H1 (cell line): ENCODE results near the gene BAD. TPM values are rescaled to one million over a fixed set of nuclear protein-coding genes. Genes with fewer than 3 reads are reported as not detected.

ENCODE experiments used
- CTCF ChIA-PET: fragments of 300-600 bp; sonication (Branson Sonifier 250); formaldehyde crosslinking; loops from one replicate; lab custom pipeline; 2021; ENCODE audit not compliant: partially characterized antibody; lab: Charles Lee
- POLR2A ChIA-PET: fragments of 300-600 bp; sonication (Branson Sonifier 250); formaldehyde crosslinking; loops from one replicate; lab custom pipeline; 2021; ENCODE audit warnings: inconsistent platforms; ENCODE audit not compliant: partially characterized antibody; lab: Charles Lee
- DNase-seq, 2 experiments: peaks; one replicate each; pipeline versions ENCODE4 v3.0.0 to v3.0.0-alpha.2; 2010 to 2022; ENCODE audit warnings: low spot score in 2 of 2, low read depth in 1 of 2, mixed read lengths in 1 of 2
- FAIRE-seq: peaks from 2 replicates; lab custom pipeline; 2011; peaks lifted over from hg19 to GRCh38; lab: Jason Lieb, UNC
- H2AFZ ChIP-seq: 2 replicates; pipeline ENCODE4 v1.8.1; 2012; ENCODE audit warnings: low read length, inconsistent platforms
- H2AK5ac ChIP-seq: 2 replicates; pipeline ENCODE4 v1.6.1; 2013; ENCODE audit warnings: low read depth, low read length
- H2BK120ac ChIP-seq: replicated peaks from 2 replicates; pipeline ENCODE3; 2013; ENCODE audit warnings: low read depth, low read length, inconsistent platforms
- H2BK12ac ChIP-seq: 2 replicates; pipeline ENCODE4 v1.6.1; 2013; ENCODE audit warnings: low read depth, low read length
- H2BK15ac ChIP-seq: 2 replicates; pipeline ENCODE4 v1.6.1; 2013; ENCODE audit warnings: low read length
- H2BK20ac ChIP-seq: 2 replicates; pipeline ENCODE4 v1.6.1; 2013; ENCODE audit warnings: low read length
- H2BK5ac ChIP-seq: 2 replicates; pipeline ENCODE4 v1.6.1; 2013; ENCODE audit warnings: low read depth, low read length
- H3K14ac ChIP-seq: 2 replicates; pipeline ENCODE4 v1.6.1; 2013; ENCODE audit warnings: inconsistent platforms; ENCODE audit not compliant: insufficient read length
- H3K18ac ChIP-seq: 2 replicates; pipeline ENCODE4 v1.6.1; 2013; ENCODE audit warnings: low read length; ENCODE audit errors: extremely low read depth
- H3K23ac ChIP-seq: 2 replicates; pipeline ENCODE4 v1.6.1; 2013; ENCODE audit warnings: inconsistent platforms; ENCODE audit not compliant: insufficient read length
- H3K23me2 ChIP-seq: 2 replicates; pipeline ENCODE4 v1.6.1; 2013; ENCODE audit warnings: low read depth, low read length
- H3K27ac ChIP-seq: 2 replicates; pipeline ENCODE4 v1.6.1; 2011; ENCODE audit warnings: low read depth, low read length, inconsistent platforms
- H3K27me3 ChIP-seq, 4 experiments: replicated peaks in 1 of 4; 1 replicate in 1 of 4; 2 replicates in 3 of 4; pipeline versions ENCODE4 v1.6.1 to v1.8.1; 2011 to 2013; ENCODE audit warnings: low read length in 3 of 4, mild to moderate bottlenecking in 3 of 4, inconsistent platforms in 2 of 4, mixed read lengths in 2 of 4, moderate library complexity in 1 of 4; ENCODE audit not compliant: control insufficient read depth in 3 of 4, insufficient read depth in 3 of 4; ENCODE audit errors: extremely low read depth in 1 of 4
- H3K36me3 ChIP-seq, 4 experiments: 2 replicates each; pipeline versions ENCODE4 v1.6.1 to v1.8.1; 2011 to 2013; ENCODE audit warnings: mild to moderate bottlenecking in 4 of 4, low read length in 3 of 4, moderate library complexity in 2 of 4, control low read depth in 1 of 4, inconsistent platforms in 1 of 4; ENCODE audit not compliant: insufficient read depth in 4 of 4, control insufficient read depth in 2 of 4
- H3K4ac ChIP-seq: replicated peaks from 2 replicates; pipeline ENCODE3; 2013; ENCODE audit warnings: low read length, low read depth, mixed read lengths, inconsistent platforms; ENCODE audit not compliant: insufficient read length
- H3K4me1 ChIP-seq, 4 experiments: replicated peaks in 1 of 4; 1 replicate in 1 of 4; 2 replicates in 3 of 4; pipeline versions ENCODE4 v1.6.1 to v1.8.1; 2011 to 2013; ENCODE audit warnings: low read length in 3 of 4, inconsistent platforms in 2 of 4, mixed read lengths in 1 of 4; ENCODE audit not compliant: insufficient read depth in 4 of 4, control insufficient read depth in 3 of 4
- H3K4me2 ChIP-seq, 2 experiments: 2 replicates each; pipeline versions ENCODE4 v1.6.1 to v1.8.1; 2011 to 2013; ENCODE audit warnings: low read depth in 2 of 2, low read length in 2 of 2, control low read depth in 1 of 2, inconsistent platforms in 1 of 2, mild to moderate bottlenecking in 1 of 2; ENCODE audit not compliant: insufficient read depth in 1 of 2
- H3K4me3 ChIP-seq, 4 experiments: fragments of 200-600, 300-600 bp in 1 of 4; sonication (generic), shearing (Covaris generic), sonication (Bioruptor Twin) in 1 of 4; 2 replicates each; pipeline versions ENCODE4 v1.5.1 to v1.8.1; 2011 to 2016; ENCODE audit warnings: low read length in 4 of 4, low read depth in 3 of 4, control low read depth in 2 of 4, inconsistent platforms in 2 of 4, mild to moderate bottlenecking in 2 of 4, mixed read lengths in 1 of 4, moderate library complexity in 1 of 4; ENCODE audit not compliant: insufficient read depth in 2 of 4; ENCODE audit errors: extremely low read depth in 1 of 4
- H3K56ac ChIP-seq: replicated peaks from 2 replicates; pipeline ENCODE3; 2013; ENCODE audit warnings: low read depth, mild to moderate bottlenecking, mixed read lengths, low read length, inconsistent platforms; ENCODE audit not compliant: insufficient read length
- H3K79me1 ChIP-seq: 2 replicates; pipeline ENCODE4 v1.6.1; 2013; ENCODE audit warnings: low read depth, low read length, control low read depth
- H3K79me2 ChIP-seq, 2 experiments: 2 replicates each; pipeline versions ENCODE4 v1.6.1 to v1.8.1; 2012 to 2013; ENCODE audit warnings: low read length in 2 of 2, mild to moderate bottlenecking in 2 of 2, inconsistent platforms in 1 of 2; ENCODE audit not compliant: insufficient read depth in 2 of 2, control insufficient read depth in 1 of 2
- H3K9ac ChIP-seq, 4 experiments: replicated peaks in 1 of 4; 1 replicate in 1 of 4; 2 replicates in 3 of 4; pipeline versions ENCODE4 v1.6.1 to v1.8.1; 2011 to 2013; ENCODE audit warnings: low read depth in 3 of 4, low read length in 3 of 4, control low read depth in 2 of 4, mild to moderate bottlenecking in 2 of 4, moderate library complexity in 2 of 4, inconsistent platforms in 1 of 4; ENCODE audit errors: extremely low read depth in 1 of 4
- H3K9me3 ChIP-seq, 2 experiments: 2 replicates each; pipeline versions ENCODE4 v1.6.1 to v1.8.1; 2012 to 2013; ENCODE audit warnings: mild to moderate bottlenecking in 2 of 2, moderate library complexity in 2 of 2, control low read depth in 1 of 2, inconsistent platforms in 1 of 2, low read depth in 1 of 2, low read length in 1 of 2, mixed read lengths in 1 of 2; ENCODE audit not compliant: insufficient read depth in 2 of 2
- H4K20me1 ChIP-seq, 2 experiments: replicated peaks in 1 of 2; 2 replicates each; pipeline versions ENCODE3 to v1.8.1; 2011 to 2013; ENCODE audit warnings: inconsistent platforms in 2 of 2, low read length in 2 of 2, mild to moderate bottlenecking in 1 of 2; ENCODE audit not compliant: insufficient read depth in 2 of 2, control insufficient read depth in 1 of 2
- H4K5ac ChIP-seq: 2 replicates; pipeline ENCODE4 v1.6.1; 2013; ENCODE audit warnings: low read length, low read depth, mixed read lengths, inconsistent platforms; ENCODE audit not compliant: insufficient read length
- H4K8ac ChIP-seq: 2 replicates; pipeline ENCODE4 v1.8.0; 2013; ENCODE audit warnings: mild to moderate bottlenecking, moderate library complexity, low read length, inconsistent platforms; ENCODE audit not compliant: insufficient read depth; ENCODE audit errors: extremely low read depth
- H4K91ac ChIP-seq: replicated peaks from 2 replicates; pipeline ENCODE3; 2013; ENCODE audit warnings: low read length, mixed read lengths, inconsistent platforms; ENCODE audit not compliant: insufficient read length
- CBX8 ChIP-seq: fragments of 300-800, 300-1000 bp; sonication (generic); IDR thresholded peaks from 2 replicates; pipeline ENCODE4 v1.7.1; 2016; ENCODE audit warnings: low read depth, low read length, borderline replicate concordance
- EP300 ChIP-seq, 2 experiments: IDR thresholded peaks; 1 replicate in 1 of 2; 2 replicates in 1 of 2; pipeline ENCODE4 v1.6.1; 2011 to 2012; ENCODE audit warnings: low read depth in 2 of 2, low read length in 2 of 2, mild to moderate bottlenecking in 2 of 2, borderline replicate concordance in 1 of 2, inconsistent platforms in 1 of 2, moderate library complexity in 1 of 2
- SAP30 ChIP-seq: fragments of 300-600 bp; sonication (generic); IDR thresholded peaks from 2 replicates; pipeline ENCODE4 v1.7.1; 2012; ENCODE audit warnings: low read length, moderate library complexity, mild to moderate bottlenecking, inconsistent platforms; ENCODE audit not compliant: insufficient read depth, insufficient replicate concordance
- WGBS, 2 experiments: shearing (Covaris generic) in 1 of 2; methylation state at CpG; one replicate each; pipeline versions ENCODE4 v1.1.6 to v1.1.7; 2013 to 2015; ENCODE audit warnings: low lambda C conversion rate in 2 of 2, mixed read lengths in 2 of 2, inconsistent platforms in 1 of 2, low coverage in 1 of 2, missing lambda C conversion rate in 1 of 2; ENCODE audit not compliant: insufficient replicate concordance in 2 of 2, insufficient coverage in 1 of 2, insufficient read length in 1 of 2; ENCODE audit errors: extremely low coverage in 1 of 2, missing lambda C conversion rate in 1 of 2; 5-methylcytosine and 5-hydroxymethylcytosine counted together
- polyA plus RNA-seq, 7 experiments: library from polyadenylated mRNA; depleted of rRNA in 3 of 7; stranded (reverse) in 5 of 7; unstranded in 2 of 7; fragments of >200 nt in 5 of 7; fragments of 200-250 nt in 2 of 7; gene quantifications; 1 replicate in 5 of 7; 2 replicates in 1 of 7; 4 replicates in 1 of 7; pipeline versions ENCODE4 v1.2.1 to v1.2.3, GENCODE V29; 2011 to 2013; ENCODE audit warnings: missing spikeins in 2 of 7, mixed read lengths in 2 of 7
- total RNA-seq: library from RNA; stranded (reverse); fragmentation: NEBNext Ultra II Directional; extraction: Animal tissue kit (Norgen Biotek cat#: 25700); gene quantifications from 2 replicates; pipeline ENCODE4 v1.2.1, GENCODE V29; 2021
- TF ChIP-seq, protein P1 (sequence below): IDR thresholded peaks from 2 replicates; pipeline ENCODE4 v1.6.1; 2012; ENCODE audit warnings: inconsistent platforms

Gene BAD
- total and polyA plus RNA-seq, 2 of the 8 experiments (the other 6 are each of a cell fraction or from before 2014, with no cell fraction given) = 23.1 to 33.7 TPM

GRCh38 chr11:64321026-64321425 is 36.6 kb upstream of the BAD start:
- no peak overlapping the region for H3K4me2 ChIP-seq
- no peak overlapping the region for H3K4me3 ChIP-seq
- H3K36me3 ChIP-seq = peaks cover 0 to 19% (median 3%) of the 10 kb centered on the region in 4 experiments; a peak in 6 of 8 replicates
- no peak overlapping the region for H3K56ac ChIP-seq
- H3K79me2 ChIP-seq = peaks cover 0 to 14% of the 10 kb centered on the region in 2 experiments; a peak in 1 of 4 replicates
- H3K18ac ChIP-seq = no peak overlapping the region
- DNase-seq = no peak
- no peak overlapping the region for H2BK20ac ChIP-seq
- H2AFZ ChIP-seq = no peak overlapping the region
- FAIRE-seq = no peak
- no peak overlapping the region for H3K23ac ChIP-seq
- no peak overlapping the region for H2BK5ac ChIP-seq
- no peak overlapping the region for H2BK15ac ChIP-seq
- H3K14ac ChIP-seq = no peak overlapping the region
- CTCF ChIA-PET = interaction anchor here (1.8 to 20.8 kb wide), 3 partner anchors 11 to 19 kb away, joined by 4 to 614 read pairs (median 20); partner anchors contain the start of gene CCDC88B
- H3K79me1 ChIP-seq = peaks cover 6% of the 10 kb centered on the region; the same call in 1 of the 2 replicates
- H3K23me2 ChIP-seq = peaks cover 5% of the 10 kb centered on the region; the same call in 1 of the 2 replicates
- H3K9ac ChIP-seq = no peak overlapping the region
- no peaks in the 10 kb centered on the region for H3K9me3 ChIP-seq
- TF ChIP-seq EP300 (IDR thresholded peaks at IDR 0.05; ENCODE audit: borderline replicate concordance in 1 of 2, low read depth in 2 of 2, low read length in 2 of 2) = no peak
- TF ChIP-seq, protein P1, sequence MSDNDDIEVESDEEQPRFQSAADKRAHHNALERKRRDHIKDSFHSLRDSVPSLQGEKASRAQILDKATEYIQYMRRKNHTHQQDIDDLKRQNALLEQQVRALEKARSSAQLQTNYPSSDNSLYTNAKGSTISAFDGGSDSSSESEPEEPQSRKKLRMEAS = no peak
- TF ChIP-seq CBX8 = no peak
- no peak for TF ChIP-seq SAP30
- TF ChIP-seq, all 59 proteins: peak for 0
- Histone ChIP-seq H4K8ac (no peak overlapping the region), H2BK120ac (no peak overlapping the region), H3K4me1 (peaks cover 1 to 13% (median 7%) of the 10 kb centered on the region in 4 experiments; a peak in 6 of 7 replicates), H3K4ac (no peak overlapping the region), H2AK5ac (no peak overlapping the region), H3K27me3 (no peaks in the 10 kb centered on the region), H4K5ac (no peak overlapping the region), H3K27ac (no peak overlapping the region), H4K20me1 (peaks cover 0 to 3% of the 10 kb centered on the region in 2 experiments), H2BK12ac (no peak overlapping the region), H4K91ac (no peak overlapping the region)
- 84% methylated on average over 5 of the region's 5 CpGs; no CpG with 5 or more reads in 1 of the 2 experiments for WGBS, 2 experiments
- POLR2A ChIA-PET = interaction anchor here (0.6 to 2.6 kb wide), 2 partner anchors 10 to 11 kb away, joined by 3 to 12 read pairs; no protein-coding TSS in a partner anchor
